Heart right ventricle (tissue), 16 donors: Measurements from ENCODE around the gene TBC1D9. TPM values are rescaled to one million over a fixed set of nuclear protein-coding genes. Genes with fewer than 3 reads are reported as not detected.

Experiments
- ATAC-seq, 8 donors: fragments of 200-7000 bp; cut with Tn5 transposase; one replicate each; pipeline ENCODE4 v1.9.1; 2020; ENCODE audit warnings: mild to moderate bottlenecking in 8 of 8, moderate library complexity in 8 of 8, moderate number of reproducible peaks in 1 of 8
- DNase-seq, 2 donors: peaks; one replicate each; pipeline ENCODE4 v3.0.0-alpha.2; 2020
- H3K27ac ChIP-seq, 10 donors: fragments of 200-600 bp; sonication (generic) in 2 of 10; one replicate each; pipeline versions ENCODE4 v1.5.0 to v1.8.0; 2020 to 2022; ENCODE audit warnings: mild to moderate bottlenecking in 3 of 10
- H3K27me3 ChIP-seq, 7 donors: fragments of 200-600 bp; one replicate each; pipeline ENCODE4 v1.8.0; 2021 to 2022; ENCODE audit warnings: mild to moderate bottlenecking in 2 of 7
- H3K36me3 ChIP-seq, 9 donors: fragments of 200-600 bp; sonication (generic) in 1 of 9; one replicate each; pipeline versions ENCODE4 v1.5.0 to v1.8.0; 2020 to 2022; ENCODE audit warnings: mild to moderate bottlenecking in 2 of 9
- H3K4me1 ChIP-seq, 9 donors: fragments of 200-600 bp; sonication (generic) in 1 of 9; one replicate each; pipeline versions ENCODE4 v1.5.0 to v1.8.0; 2020 to 2022; ENCODE audit warnings: mild to moderate bottlenecking in 4 of 9
- H3K4me3 ChIP-seq, 10 donors: fragments of 200-600 bp; sonication (generic) in 2 of 10; one replicate each; pipeline versions ENCODE4 v1.5.0 to v1.8.0; 2020 to 2022; ENCODE audit warnings: mild to moderate bottlenecking in 7 of 10, moderate library complexity in 2 of 10
- H3K9me3 ChIP-seq, 11 donors: fragments of 200-600 bp in 10 of 11; sonication (generic) in 2 of 11; one replicate each; pipeline versions ENCODE4 v1.5.0 to v1.8.0; 2013 to 2022; ENCODE audit warnings: mild to moderate bottlenecking in 2 of 11, control low read depth in 1 of 11, moderate library complexity in 1 of 11
- CTCF ChIP-seq, 9 donors: fragments of 200-600 bp; sonication (generic) in 2 of 9; IDR thresholded peaks; one replicate each; pipeline versions ENCODE4 v1.5.0 to v1.8.0; 2021 to 2022; ENCODE audit warnings: antibody characterized with exemption in 9 of 9, mild to moderate bottlenecking in 5 of 9, moderate library complexity in 1 of 9
- WGBS, 2 donors: extraction: QIAGEN DNeasy Blood & Tissue Kit; methylation state at CpG; one replicate each; pipeline ENCODE4 v1.1.7; 2013; ENCODE audit warnings: inconsistent platforms in 1 of 2; 5-methylcytosine and 5-hydroxymethylcytosine counted together
- intact Hi-C, 10 donors: fragments of 100-400 bp; cut with DNase I; formaldehyde crosslinking; loops; one replicate each; pipeline versions ENCODE4 v1.11.1 to v1.14.2; 2022
- polyA plus RNA-seq, 2 donors: library from polyadenylated mRNA; stranded (reverse); fragments of 200-250 nt; gene quantifications; one replicate each; pipeline ENCODE4 v1.2.3, GENCODE V29; 2013
- total RNA-seq, 10 donors: library from RNA; stranded (reverse); fragmentation: NEBNext Ultra II Directional in 3 of 10; extraction: Animal tissue kit (Norgen Biotek cat#: 25700) in 3 of 10; gene quantifications; one replicate each; pipeline versions ENCODE4 v1.2.1 to v1.2.4, GENCODE V29; 2021 to 2023
- donor health status: Arrhythmogenic right ventricular cardiomyopathy.
- donor health status: ischemic (EF 13 %, LVEDD 7.1; RV severe dilation, severe dysfunction).
- donor health status: healthy with polysubstance abuse.
- donor health status: DM: no; HTN: yes; CAD: no.
- donor health status: DM: no; HTN: no; CAD: no.
- donor health status: ischemic (EF 25% LVEDD 6.9; RV normal size, moderate dysfunction).
- donor health status: ischemic (EF 25% LVEDD 5.7; RV mildly dilated, moderate dysfunction).
- donor health status: healthy.
- donor health status: DM: yes; HTN: yes; CAD: no.
- donor health status: Ischemic cardiomyopathy.
- donor health status: ischemic (EF 35%, LVEDD 5.7; RV mildly dilated, moderate dysfunction).
- donor health status: nonischemic (EF 11% LVEDD 7.7; RV severe dilation, severe dysfunction).
- donor health status: DM: yes; HTN: yes; CAD: no.
- donor health status: PGD.
- donor health status: ischemic (EF 29% LVEDD 5.4; RV normal size, mild dysfunction).
- donor health status: nonischemic (EF 23%, LVEDD 6.1; RV moderate dilation, normal function).

Gene TBC1D9
- total and polyA plus RNA-seq, 12 donors, result 4.4 to 20.3 (median 14.4) TPM

- H3K4me1 ChIP-seq, result peaks cover 0 to 58% (median 33%) of the 10 kb centered on the region in 9 donors
- H3K36me3 ChIP-seq, result peaks cover 0 to 15% (median 0%) of the 10 kb centered on the region in 9 donors
- H3K9me3 ChIP-seq, result no peaks in the 10 kb centered on the region
- WGBS, 2 donors, result 55 to 69% methylated on average over 1 of the region's 1 CpG
- no peak for ATAC-seq
- no peak overlapping the region for H3K4me3 ChIP-seq
- H3K27ac ChIP-seq, result peak overlapping the region in 1 of 10 donors; percentile 23
- TF ChIP-seq CTCF (IDR thresholded peaks at IDR 0.05), result no peak
- DNase-seq, result no peak
- intact Hi-C loops, result loop anchor here in 2 of 10 donors (5.0 to 10.0 kb wide), 2 partner anchors 51 to 64 kb away; partner anchors contain the start of gene TBC1D9 (in 1 of the 2)
- H3K27me3 ChIP-seq, result no peaks in the 10 kb centered on the region
Observed at GRCh38 chr4:140693562-140693961, 62.6 kb downstream of the TBC1D9 start.

DNA sequence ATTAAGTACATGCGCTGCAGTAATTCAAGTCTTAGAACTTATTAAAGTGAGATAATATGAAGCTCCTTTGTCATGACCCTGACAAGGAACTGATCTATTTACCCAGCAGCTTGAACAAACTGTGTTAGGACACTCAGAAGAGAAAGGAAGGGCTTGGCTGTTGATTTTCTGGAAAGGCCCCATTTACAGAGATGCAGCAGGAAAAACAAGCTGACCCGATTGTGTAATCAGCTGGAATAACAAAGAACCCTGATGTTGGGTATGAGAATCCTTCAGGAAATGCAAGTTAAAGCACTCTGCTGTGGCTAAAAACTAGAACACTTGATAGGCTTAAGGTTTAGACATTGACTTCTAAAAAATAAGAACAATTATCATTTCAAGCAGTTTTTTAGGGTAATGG, 64.8 kb downstream of the TBC1D9 start:
- WGBS, 2 donors, result 56 to 77% methylated on average over 2 of the region's 2 CpGs
- peaks cover 0 to 59% (median 34%) of the 10 kb centered on the region in 9 donors for H3K4me1 ChIP-seq
- H3K36me3 ChIP-seq, result no peaks in the 10 kb centered on the region
- DNase-seq (no peak), ATAC-seq (peak; percentile 52 to 87 (median 65))
- H3K9me3 ChIP-seq, result no peaks in the 10 kb centered on the region
- no peak for TF ChIP-seq CTCF (IDR thresholded peaks at IDR 0.05)
- no peak overlapping the region for H3K4me3 ChIP-seq
- intact Hi-C loops, result loop anchor here in 2 of 10 donors (5.0 to 10.0 kb wide), 2 partner anchors 53 to 66 kb away; partner anchors contain the start of gene TBC1D9 (in 1 of the 2)
- peak overlapping the region in 8 of 10 donors; percentile 23 to 75 (median 46) for H3K27ac ChIP-seq
- H3K27me3 ChIP-seq, result no peaks in the 10 kb centered on the region

DNA sequence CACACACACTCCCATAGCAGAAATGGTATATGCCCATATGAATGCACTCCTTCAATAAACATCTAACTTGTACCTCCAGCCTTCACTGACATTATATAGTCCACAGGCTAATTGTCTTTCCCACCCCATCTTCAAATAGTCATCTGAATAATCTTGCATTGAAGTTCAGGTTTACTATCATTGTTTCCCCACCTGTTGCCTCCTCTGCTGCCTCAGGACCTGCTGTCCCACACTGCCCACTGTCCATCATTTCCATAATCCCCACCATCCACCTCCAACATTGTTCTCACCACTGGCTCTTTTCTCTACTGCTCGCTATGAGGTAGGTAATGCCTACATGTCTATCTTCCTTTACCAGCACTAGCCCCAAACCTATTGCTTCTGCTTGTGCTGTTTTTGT, 66.1 kb downstream of the TBC1D9 start:
- no peak for ATAC-seq
- intact Hi-C loops, result loop anchor here in 2 of 10 donors (5.0 to 10.0 kb wide), 2 partner anchors 55 to 67 kb away; partner anchors contain the start of gene TBC1D9 (in 1 of the 2)
- peaks cover 0 to 12% (median 4%) of the 10 kb centered on the region in 9 donors for H3K36me3 ChIP-seq
- no peaks in the 10 kb centered on the region for H3K9me3 ChIP-seq
- H3K4me1 ChIP-seq, result peaks cover 0 to 54% (median 27%) of the 10 kb centered on the region in 9 donors
- no peaks in the 10 kb centered on the region for H3K27me3 ChIP-seq
- no peak overlapping the region for H3K4me3 ChIP-seq
- H3K27ac ChIP-seq, result peak overlapping the region in 4 of 10 donors; percentile 45 to 75 (median 55)
- DNase-seq, result no peak
- 96 to 100% methylated on average over 1 of the region's 1 CpG for WGBS, 2 donors
- TF ChIP-seq CTCF (IDR thresholded peaks at IDR 0.05), result no peak

- Histone ChIP-seq H3K4me1 (peaks cover 0 to 54% (median 27%) of the 10 kb centered on the region in 9 donors), H3K4me3 (no peak overlapping the region), H3K27me3 (no peaks in the 10 kb centered on the region), H3K36me3 (peaks cover 0 to 16% (median 4%) of the 10 kb centered on the region in 9 donors), H3K9me3 (no peaks in the 10 kb centered on the region), H3K27ac (peak overlapping the region in 1 of 10 donors; percentile 75)
- WGBS, 2 donors, result 70 to 75% methylated on average over 3 of the region's 3 CpGs
- intact Hi-C loops, result loop anchor here in 2 of 10 donors (5.0 to 10.0 kb wide), 2 partner anchors 55 to 68 kb away; partner anchors contain the start of gene TBC1D9 (in 1 of the 2)
- no peak for TF ChIP-seq CTCF (IDR thresholded peaks at IDR 0.05)
- DNase-seq, result no peak
- no peak for ATAC-seq
Observed at GRCh38 chr4:140689623-140690022, 66.6 kb downstream of the TBC1D9 start.
